ENCODE measurements around the gene OR1Q1.

DNA sequence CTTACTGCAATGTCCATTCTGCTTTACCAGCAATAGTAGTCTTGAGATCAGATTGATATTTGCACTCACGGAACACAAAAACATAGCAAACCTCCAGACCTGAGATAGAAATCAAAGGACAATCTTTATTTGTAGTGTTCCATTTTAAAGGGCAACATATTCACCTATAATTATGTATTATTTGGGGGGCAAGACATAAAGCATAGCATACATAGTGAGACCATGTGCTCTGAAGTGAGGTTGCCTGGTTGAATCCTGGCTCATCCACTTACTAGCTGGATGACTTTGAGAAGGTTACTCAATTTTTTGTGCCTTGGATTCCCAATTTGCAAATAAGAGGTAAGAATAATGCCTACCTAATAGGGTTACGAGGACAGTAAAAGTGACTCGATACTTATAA is 43.0 kb downstream of the OR1Q1 start, which contains the start of gene OR1B1:
- TF ChIP-seq EZH2 (IDR thresholded peaks at IDR 0.05; ENCODE audit: insufficient read depth, poor library complexity, severe bottlenecking) (no peak), EZH2phosphoT487 (IDR thresholded peaks at IDR 0.05; ENCODE audit: insufficient read depth, low read depth) (no peak)

Data from GM23248 (cell line).